IPS-20b (cell line): ENCODE results near the gene MYBBP1A.
A peak's percentile ranks its signal among the peaks of the same experiment; 100 is the strongest.
"Not testable (repeated sequence)": the region's sequence is repeated elsewhere in the genome, so short reads cannot be mapped to it uniquely, and the experiment has no call there.

Source experiments
- H3K27ac ChIP-seq: one replicate; pipeline ENCODE4 v1.5.1; 2013; ENCODE audit warnings: low read length
- H3K27me3 ChIP-seq: 2 replicates; pipeline ENCODE4 v1.6.1; 2013; ENCODE audit warnings: mild to moderate bottlenecking, low read length, inconsistent platforms; ENCODE audit not compliant: insufficient read depth
- H3K36me3 ChIP-seq: 2 replicates; pipeline ENCODE4 v1.6.1; 2013; ENCODE audit warnings: low read depth, mild to moderate bottlenecking, inconsistent platforms, low read length, moderate library complexity; ENCODE audit not compliant: insufficient read depth
- H3K4me1 ChIP-seq: 2 replicates; pipeline ENCODE4 v1.6.1; 2013; ENCODE audit warnings: mild to moderate bottlenecking, control low read depth, inconsistent platforms, low read length, moderate library complexity; ENCODE audit not compliant: insufficient read depth
- H3K4me3 ChIP-seq: 2 replicates; pipeline ENCODE4 v1.5.1; 2013; ENCODE audit warnings: mild to moderate bottlenecking, low read length, inconsistent platforms
- H3K9ac ChIP-seq: 2 replicates; pipeline ENCODE4 v1.6.1; 2013; ENCODE audit warnings: low read depth, mild to moderate bottlenecking, inconsistent platforms, low read length, moderate library complexity
- H3K9me3 ChIP-seq: 2 replicates; pipeline ENCODE4 v1.6.1; 2013; ENCODE audit warnings: mild to moderate bottlenecking, low read depth, low read length, inconsistent platforms; ENCODE audit not compliant: insufficient read depth

MYBBP1A gene

GRCh38 chr17:4580291-4580690 lies 25.1 kb upstream of the MYBBP1A start:
- H3K27ac ChIP-seq = no peak overlapping the region
- no peak overlapping the region for H3K4me3 ChIP-seq
- no peaks in the 10 kb centered on the region for H3K9me3 ChIP-seq
- H3K27me3 ChIP-seq = peaks cover 31% of the 10 kb centered on the region
- peaks cover 15% of the 10 kb centered on the region; the same call in 1 of the 2 replicates for H3K4me1 ChIP-seq
- H3K9ac ChIP-seq = no peak overlapping the region
- no peaks in the 10 kb centered on the region for H3K36me3 ChIP-seq

- H3K27ac ChIP-seq = no peak overlapping the region
- H3K4me3 ChIP-seq = no peak overlapping the region
- peaks cover 25% of the 10 kb centered on the region for H3K27me3 ChIP-seq
- no peaks in the 10 kb centered on the region for H3K36me3 ChIP-seq
- no peaks in the 10 kb centered on the region for H3K9me3 ChIP-seq
- H3K9ac ChIP-seq = no peak overlapping the region
- H3K4me1 ChIP-seq = peaks cover 15% of the 10 kb centered on the region; the same call in 1 of the 2 replicates
Observed at GRCh38 chr17:4579678-4580077, 24.5 kb upstream of the MYBBP1A start.

GRCh38 chr17:4578349-4578748 lies 23.2 kb upstream of the MYBBP1A start:
- H3K9ac ChIP-seq, H3K4me3 ChIP-seq, H3K27ac ChIP-seq, H3K36me3 ChIP-seq, H3K9me3 ChIP-seq: not testable (repeated sequence)
- Histone ChIP-seq H3K27me3 (peaks cover 12% of the 10 kb centered on the region), H3K4me1 (peaks cover 12% of the 10 kb centered on the region; the same call in 1 of the 2 replicates)

- H3K9ac ChIP-seq = peak overlapping the region; percentile 48
Observed at GRCh38 chr17:4577386-4577993, 22.3 kb upstream of the MYBBP1A start.

GRCh38 chr17:4576729-4577322 lies 21.6 kb upstream of the MYBBP1A start:
- H3K27ac ChIP-seq = no peak overlapping the region

More at GRCh38 chr17:4577386-4577993, 22.3 kb upstream of the MYBBP1A start:
- no peak overlapping the region; the same call in 1 of the 2 replicates for H3K4me3 ChIP-seq
- no peaks in the 10 kb centered on the region for H3K9me3 ChIP-seq
- H3K36me3 ChIP-seq = no peaks in the 10 kb centered on the region
- peaks cover 12% of the 10 kb centered on the region; the same call in 1 of the 2 replicates for H3K4me1 ChIP-seq
- no peak overlapping the region for H3K27ac ChIP-seq
- H3K27me3 ChIP-seq = peaks cover 3% of the 10 kb centered on the region

GRCh38 chr17:4576161-4576558 lies 21.0 kb upstream of the MYBBP1A start:
- H3K36me3 ChIP-seq = no peaks in the 10 kb centered on the region
- H3K27ac ChIP-seq = no peak overlapping the region
- no peaks in the 10 kb centered on the region; the same call in 1 of the 2 replicates for H3K27me3 ChIP-seq
- no peak overlapping the region for H3K4me3 ChIP-seq
- H3K9me3 ChIP-seq = no peaks in the 10 kb centered on the region
- H3K9ac ChIP-seq = peak overlapping the region; percentile 46; the same call in 1 of the 2 replicates
- peaks cover 12% of the 10 kb centered on the region; the same call in 1 of the 2 replicates for H3K4me1 ChIP-seq

More at GRCh38 chr17:4576729-4577322, 21.6 kb upstream of the MYBBP1A start:
- no peaks in the 10 kb centered on the region for H3K36me3 ChIP-seq
- no peaks in the 10 kb centered on the region for H3K9me3 ChIP-seq
- H3K9ac ChIP-seq = peak overlapping the region; percentile 48
- H3K4me1 ChIP-seq = peaks cover 12% of the 10 kb centered on the region; the same call in 1 of the 2 replicates
- no peaks in the 10 kb centered on the region; the same call in 1 of the 2 replicates for H3K27me3 ChIP-seq
- peak overlapping the region; percentile 26; the same call in 1 of the 2 replicates for H3K4me3 ChIP-seq

GRCh38 chr17:4574448-4575045 lies 19.4 kb upstream of the MYBBP1A start:
- H3K27me3 ChIP-seq = no peaks in the 10 kb centered on the region; the same call in 1 of the 2 replicates
- H3K9ac ChIP-seq = no peak overlapping the region
- H3K27ac ChIP-seq = no peak overlapping the region
- H3K4me1 ChIP-seq = peaks cover 12% of the 10 kb centered on the region; the same call in 1 of the 2 replicates
- H3K4me3 ChIP-seq = no peak overlapping the region
- H3K36me3 ChIP-seq = no peaks in the 10 kb centered on the region
- no peaks in the 10 kb centered on the region for H3K9me3 ChIP-seq

GRCh38 chr17:4573669-4574068 lies 18.5 kb upstream of the MYBBP1A start:
- H3K27me3 ChIP-seq = no peaks in the 10 kb centered on the region; the same call in 1 of the 2 replicates
- no peaks in the 10 kb centered on the region for H3K9me3 ChIP-seq
- no peak overlapping the region for H3K9ac ChIP-seq
- no peak overlapping the region for H3K4me3 ChIP-seq
- H3K4me1 ChIP-seq = peaks cover 12% of the 10 kb centered on the region; the same call in 1 of the 2 replicates
- no peaks in the 10 kb centered on the region for H3K36me3 ChIP-seq
- H3K27ac ChIP-seq = no peak overlapping the region

GRCh38 chr17:4573115-4573514 lies 17.9 kb upstream of the MYBBP1A start:
- H3K27ac ChIP-seq = no peak overlapping the region
- H3K9me3 ChIP-seq = no peaks in the 10 kb centered on the region
- H3K36me3 ChIP-seq = no peaks in the 10 kb centered on the region
- no peak overlapping the region for H3K4me3 ChIP-seq
- peaks cover 14% of the 10 kb centered on the region; the same call in 1 of the 2 replicates for H3K4me1 ChIP-seq
- no peaks in the 10 kb centered on the region; the same call in 1 of the 2 replicates for H3K27me3 ChIP-seq
- no peak overlapping the region for H3K9ac ChIP-seq

- no peaks in the 10 kb centered on the region for H3K36me3 ChIP-seq
- H3K27ac ChIP-seq = no peak overlapping the region
- no peak overlapping the region for H3K4me3 ChIP-seq
- H3K27me3 ChIP-seq = no peaks in the 10 kb centered on the region; the same call in 1 of the 2 replicates
- H3K9me3 ChIP-seq = no peaks in the 10 kb centered on the region
- peaks cover 12% of the 10 kb centered on the region; the same call in 1 of the 2 replicates for H3K4me1 ChIP-seq
- no peak overlapping the region for H3K9ac ChIP-seq
Observed at GRCh38 chr17:4572131-4572530, 16.9 kb upstream of the MYBBP1A start.

- Histone ChIP-seq H3K4me1 (peaks cover 2% of the 10 kb centered on the region; the same call in 1 of the 2 replicates), H3K27ac (no peak overlapping the region), H3K4me3 (no peak overlapping the region), H3K9me3 (no peaks in the 10 kb centered on the region), H3K36me3 (no peaks in the 10 kb centered on the region), H3K27me3 (peaks cover 6% of the 10 kb centered on the region; the same call in 1 of the 2 replicates), H3K9ac (no peak overlapping the region)
Observed at GRCh38 chr17:4569591-4569990, 14.4 kb upstream of the MYBBP1A start.
